ENCODE results near the gene KRTAP5-1.
"Not testable (repeated sequence)": the region's sequence is repeated elsewhere in the genome, so short reads cannot be mapped to it uniquely, and the experiment has no call there.

Gene KRTAP5-1

DNA sequence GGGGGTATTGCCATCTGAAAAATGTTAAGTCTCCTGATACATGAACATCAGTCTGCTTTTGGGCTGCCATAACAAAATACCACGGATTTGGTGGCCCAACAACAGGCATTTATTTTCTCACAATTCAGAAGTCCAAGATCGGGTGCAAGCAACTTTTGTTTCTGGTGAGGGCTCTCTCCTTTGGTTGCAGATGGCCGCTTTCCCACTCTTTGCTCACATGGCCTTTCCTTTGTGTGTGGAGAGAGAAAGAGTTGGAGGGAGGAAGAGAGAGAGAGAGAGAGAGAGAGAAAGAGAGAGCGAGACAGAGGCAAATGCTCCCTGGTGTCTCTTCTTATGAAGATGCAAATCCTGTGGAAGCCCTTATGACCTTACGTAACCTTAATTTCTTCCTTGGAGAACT is 15.5 kb upstream of the KRTAP5-1 start:
- DNase-seq = no peak

DNA sequence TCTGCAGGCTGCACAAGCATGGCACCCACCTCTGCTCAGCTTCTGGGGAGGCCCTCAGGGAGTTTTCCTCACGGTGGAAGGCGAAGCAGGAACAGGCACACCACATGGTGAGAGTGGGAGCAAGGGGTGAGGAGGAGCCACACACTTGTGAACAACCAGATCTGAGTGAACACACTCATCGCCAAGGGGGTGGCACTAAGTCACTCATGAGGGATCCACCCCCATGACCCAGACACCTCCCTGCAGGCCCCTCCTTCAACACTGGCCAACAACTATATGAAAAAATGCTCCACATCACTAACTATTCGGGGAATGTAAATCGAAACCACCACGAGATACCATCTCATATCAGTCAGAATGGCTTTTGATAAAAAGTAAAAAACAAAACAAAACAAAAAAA is 13.7 kb upstream of the KRTAP5-1 start:
- DNase-seq = no peak

DNA sequence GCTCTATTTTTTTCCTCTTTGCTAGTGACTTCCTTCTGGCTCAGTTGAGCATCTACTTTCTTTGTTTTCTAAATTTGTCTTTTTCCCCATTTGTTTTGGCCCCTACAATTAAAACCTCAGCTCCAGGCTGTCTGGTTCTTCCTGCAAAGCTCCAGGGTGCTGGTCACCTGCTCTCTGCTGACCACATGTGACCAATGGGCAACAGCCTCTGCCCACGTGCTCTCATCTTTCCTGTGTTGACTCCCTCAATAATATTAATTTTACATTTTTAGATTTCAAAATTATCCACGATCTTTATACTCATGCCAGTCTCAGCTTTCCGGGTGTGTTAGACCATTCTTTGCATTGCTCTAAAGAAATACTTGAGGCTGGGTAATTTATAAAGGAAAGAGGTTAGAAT is 13.3 kb upstream of the KRTAP5-1 start:
- not testable (repeated sequence) for DNase-seq

DNA sequence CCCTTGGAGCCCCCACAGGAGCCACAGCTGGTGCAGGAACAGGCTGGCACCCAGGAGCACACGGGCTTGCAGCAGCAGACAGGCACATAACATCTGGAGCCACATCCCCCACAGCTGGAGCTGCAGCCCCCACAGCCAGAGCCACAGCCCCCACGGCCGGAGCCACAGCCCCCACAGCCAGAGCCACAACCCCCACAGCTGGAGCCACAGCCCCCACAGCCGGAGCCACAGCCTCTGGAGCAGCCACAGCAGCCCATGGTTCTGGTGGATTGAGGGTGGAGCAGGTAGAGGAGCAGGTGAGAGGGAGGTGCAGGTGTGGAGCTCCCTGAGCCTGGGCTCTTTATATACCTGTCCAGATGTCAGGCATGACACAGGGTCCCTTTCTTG is 12.9 kb upstream of the KRTAP5-1 start, which contains the start of gene KRTAP5-2:
TSS of gene KRTAP5-2 (minus strand) at position 301 of the 387 bp plus-strand sequence. CDS start at position 257, 44 bp downstream.
- DNase-seq = no peak

DNA sequence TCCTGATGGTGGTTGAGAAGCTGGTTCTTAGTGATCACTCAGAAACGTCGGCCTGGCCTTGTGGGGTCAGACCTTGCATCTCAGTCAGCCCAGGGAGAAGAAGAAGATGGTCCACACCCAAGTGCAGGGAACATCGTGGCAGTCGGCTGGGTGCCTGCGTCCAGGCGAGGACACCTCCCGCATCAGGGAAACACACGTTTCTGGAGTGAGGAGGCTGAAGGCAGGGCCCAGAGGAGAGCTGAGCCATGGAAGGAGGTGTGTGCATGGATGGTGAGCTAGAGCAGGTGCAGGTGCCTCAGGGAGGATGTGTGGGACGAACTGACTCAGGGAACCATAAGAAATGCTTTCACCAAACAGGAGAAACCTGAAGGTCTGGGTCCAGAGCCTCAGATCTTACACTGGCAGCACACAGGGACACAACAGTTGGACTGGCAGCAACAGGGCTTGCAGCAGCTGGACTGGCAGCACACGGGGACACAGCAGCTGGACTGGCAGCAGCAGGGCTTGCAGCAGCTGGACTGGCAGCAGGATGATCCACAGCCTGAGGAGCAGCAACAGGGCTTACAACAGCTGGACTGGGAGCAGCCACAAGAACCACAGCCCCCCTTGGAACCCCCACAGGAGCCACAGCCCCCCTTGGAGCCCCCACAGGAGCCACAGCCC is 12.4 kb upstream of the KRTAP5-1 start:
- DNase-seq = no peak

DNA sequence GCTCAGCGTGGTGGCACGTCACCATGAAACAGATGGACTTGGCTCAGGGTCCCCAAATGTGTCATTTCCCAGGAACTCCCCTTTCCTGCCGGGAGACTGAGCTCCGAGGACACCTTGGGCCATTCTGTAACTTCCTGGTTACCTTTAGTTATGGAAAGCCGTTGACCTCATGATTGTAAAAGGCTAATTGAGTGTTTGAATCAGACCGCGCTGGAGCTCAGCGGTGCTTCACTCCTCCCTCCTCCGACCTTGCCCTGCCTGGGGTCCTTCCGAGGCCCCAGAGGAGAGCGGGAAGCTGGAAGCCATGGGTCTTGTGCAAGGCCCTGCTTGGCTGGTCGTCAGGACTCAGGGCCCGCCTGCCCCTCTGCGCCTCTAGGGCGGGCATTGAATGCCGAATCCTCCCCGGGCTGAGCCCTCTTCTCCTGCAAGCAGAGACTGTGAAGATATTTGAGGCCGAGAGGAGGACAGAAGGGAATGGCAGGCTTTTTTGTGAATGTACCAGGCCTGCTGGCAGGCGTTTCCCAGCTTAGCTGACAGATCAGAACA is 11.6 kb upstream of the KRTAP5-1 start:
- DNase-seq = not testable (repeated sequence)

DNA sequence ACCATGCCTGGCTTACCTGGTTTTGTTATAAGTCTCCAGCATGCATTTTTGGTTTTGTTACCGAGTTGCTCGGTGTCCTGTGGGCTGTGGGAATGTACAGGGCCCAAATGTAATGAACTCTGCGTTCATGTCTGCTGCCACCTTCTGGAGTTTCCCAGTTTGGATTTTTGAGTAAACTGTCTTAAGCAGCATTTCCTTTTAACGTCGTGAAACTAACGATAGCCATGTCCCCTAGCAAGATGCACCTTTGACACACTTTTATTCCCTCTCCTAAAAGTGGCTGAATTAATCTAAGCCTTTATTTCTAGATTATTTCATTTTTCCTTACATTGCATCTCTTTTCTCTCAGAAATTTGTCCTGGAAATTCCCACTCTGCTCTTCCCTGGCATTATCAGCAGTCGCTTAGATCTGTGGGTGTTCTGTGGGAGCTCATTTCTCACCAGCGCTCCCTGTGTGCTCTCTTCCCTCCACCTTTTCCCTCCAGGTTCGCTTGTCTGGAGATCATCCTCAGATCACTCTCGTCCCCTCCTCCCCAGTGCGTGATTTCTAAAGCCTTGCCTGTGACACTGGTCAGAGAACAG is 11.0 kb upstream of the KRTAP5-1 start:
- DNase-seq = not testable (repeated sequence)

DNA sequence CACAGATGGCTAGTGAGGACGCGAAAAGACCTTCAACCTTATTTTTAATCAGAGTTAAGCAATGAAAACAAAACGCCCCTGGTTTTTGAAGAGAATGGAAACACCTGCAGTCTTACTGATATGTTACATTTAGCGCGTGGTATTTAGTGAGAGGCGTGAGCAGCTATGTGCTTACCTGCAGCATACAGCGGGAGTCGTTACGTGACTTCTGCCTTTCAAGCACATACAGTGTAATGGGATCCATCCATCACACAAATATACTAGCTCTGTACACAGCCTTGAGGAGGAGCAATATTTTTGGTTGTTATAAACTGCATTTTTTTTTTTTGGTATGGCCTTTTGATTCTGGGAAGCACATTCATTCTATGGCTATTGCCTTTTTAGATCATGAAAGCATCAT is 7.5 kb upstream of the KRTAP5-1 start:
- DNase-seq = no peak

DNA sequence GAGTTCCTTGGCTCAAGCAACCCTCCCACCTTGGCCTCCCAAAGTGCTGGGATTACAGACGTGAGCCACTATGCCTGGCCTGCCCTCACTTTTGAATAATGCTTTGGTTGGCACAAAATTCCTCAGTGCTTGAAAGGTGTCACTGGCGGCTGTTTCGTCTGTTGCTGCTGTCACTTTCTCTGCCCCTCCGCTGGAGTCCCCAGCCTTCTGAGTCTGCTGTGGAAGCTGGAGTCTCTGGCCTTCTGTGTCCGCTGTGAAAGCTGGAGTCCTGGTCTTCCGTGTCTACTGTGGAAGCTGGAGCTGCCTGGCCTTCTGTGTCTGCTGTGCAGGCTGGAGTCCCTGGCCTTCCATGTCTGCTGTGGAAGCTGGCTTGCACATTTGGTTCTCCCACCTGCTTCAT is 4.9 kb upstream of the KRTAP5-1 start:
- no peak for DNase-seq

DNA sequence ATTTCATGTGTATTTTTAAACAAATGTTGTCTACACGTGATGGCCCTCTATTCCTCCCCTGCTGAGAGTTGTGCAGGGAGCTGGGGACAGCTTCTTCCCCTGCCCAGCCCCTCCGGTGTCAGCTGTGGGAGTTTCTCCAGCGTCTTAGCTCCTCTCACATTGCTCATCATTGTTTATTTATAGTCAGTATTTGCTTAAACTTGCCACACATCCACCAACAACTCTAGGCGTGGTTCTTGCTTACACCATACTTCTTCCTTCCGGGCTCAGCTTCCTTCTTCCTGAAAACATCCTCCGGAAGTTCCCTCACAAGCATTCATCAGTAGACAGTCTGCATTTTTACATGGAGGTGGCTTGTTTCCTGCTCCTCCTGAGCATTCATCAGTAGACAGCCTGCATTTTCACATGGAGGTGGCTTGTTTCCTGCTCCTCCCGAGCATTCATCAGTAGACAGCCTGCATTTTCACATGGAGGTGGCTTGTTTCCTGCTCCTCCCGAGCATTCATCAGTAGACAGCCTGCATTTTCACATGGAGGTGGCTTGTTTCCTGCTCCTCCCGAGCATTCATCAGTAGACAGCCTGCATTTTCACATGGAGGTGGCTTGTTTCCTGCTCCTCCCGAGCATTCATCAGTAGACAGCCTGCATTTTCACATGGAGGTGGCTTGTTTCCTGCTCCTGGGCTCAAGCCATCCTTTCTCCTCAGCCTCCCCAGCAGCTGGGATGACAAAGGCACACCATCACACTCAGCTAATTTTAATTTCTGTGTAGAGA is 4.3 kb upstream of the KRTAP5-1 start:
- not testable (repeated sequence) for DNase-seq

DNA sequence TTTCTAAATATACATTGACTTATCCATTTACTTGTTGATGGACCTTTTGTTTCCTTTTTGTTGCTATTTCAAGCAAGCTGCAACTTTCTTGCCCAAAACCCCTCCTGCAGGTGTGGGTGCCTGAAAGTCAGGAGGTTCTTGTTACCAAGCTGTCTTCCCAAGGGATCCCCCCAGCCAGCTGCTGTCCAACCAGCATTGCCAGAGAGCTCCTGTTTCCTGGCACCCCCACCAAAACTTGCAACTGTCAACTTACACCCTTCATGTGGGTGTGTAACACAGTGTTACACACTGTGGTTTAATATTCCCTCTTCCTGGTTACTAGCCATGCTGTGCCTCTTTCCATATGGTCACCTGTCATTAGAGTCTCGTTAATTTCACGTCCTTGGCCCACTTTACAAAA is 1.6 kb upstream of the KRTAP5-1 start:
- no peak for DNase-seq

DNA sequence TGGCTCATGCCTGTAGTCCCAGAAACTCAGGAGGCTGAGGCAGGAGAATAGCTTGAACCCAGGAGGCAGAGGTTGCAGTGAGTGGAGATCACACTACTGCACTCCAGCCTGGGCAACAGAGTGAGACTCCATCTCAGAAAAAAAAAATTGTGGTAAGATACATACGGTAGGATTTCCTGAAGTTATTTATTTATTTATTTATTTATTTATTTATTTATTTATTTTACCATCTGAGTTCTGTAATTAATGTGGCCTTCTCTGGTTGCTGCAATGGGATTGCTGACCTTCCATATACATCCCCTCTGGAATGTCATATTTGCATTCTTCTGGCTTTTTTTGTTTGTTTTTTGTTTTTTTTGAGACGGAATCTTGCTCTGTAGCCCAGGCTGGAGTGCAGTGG is 2.2 kb downstream of the KRTAP5-1 start:
- not testable (repeated sequence) for DNase-seq

DNA sequence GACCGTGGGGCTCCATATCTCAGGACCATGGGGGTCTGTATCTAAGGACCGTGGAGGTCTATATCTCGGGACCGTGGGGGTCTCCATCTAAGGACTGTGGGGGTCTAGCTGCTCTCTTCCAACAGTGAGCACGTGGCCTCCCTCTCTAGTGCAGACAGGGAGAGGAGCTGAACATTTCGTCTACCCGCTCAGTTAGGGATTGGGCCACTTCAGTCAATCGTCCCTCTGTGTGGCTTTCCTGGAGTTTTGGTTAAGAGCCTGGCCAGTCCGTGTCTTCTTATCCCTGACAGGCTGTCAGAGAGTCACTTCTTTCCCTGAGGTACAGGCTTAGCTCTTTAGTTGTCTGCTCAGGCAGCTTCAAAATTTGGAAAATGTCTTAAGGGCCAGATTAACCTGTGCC is 3.1 kb downstream of the KRTAP5-1 start:
- DNase-seq = no peak

DNA sequence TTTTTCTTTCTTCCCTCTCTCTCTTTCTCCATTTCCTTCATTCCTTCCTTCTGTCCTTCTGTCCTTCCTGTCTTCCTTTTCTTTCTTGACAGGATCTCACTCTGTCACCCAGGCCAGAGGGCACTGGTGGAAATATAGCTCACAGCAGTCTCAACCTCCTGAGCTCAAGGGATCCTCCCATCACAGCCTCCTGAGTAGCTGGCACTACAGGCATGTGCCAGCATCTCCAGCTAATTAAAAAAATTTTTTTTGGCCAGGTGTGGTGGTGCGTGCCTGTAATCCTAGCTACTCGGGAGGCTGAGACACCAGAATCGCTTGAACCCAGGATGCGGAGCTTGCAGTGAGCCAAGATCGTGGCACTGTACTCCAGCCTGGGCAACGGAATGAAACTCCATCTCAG is 8.3 kb downstream of the KRTAP5-1 start:
- no peak for DNase-seq

DNA sequence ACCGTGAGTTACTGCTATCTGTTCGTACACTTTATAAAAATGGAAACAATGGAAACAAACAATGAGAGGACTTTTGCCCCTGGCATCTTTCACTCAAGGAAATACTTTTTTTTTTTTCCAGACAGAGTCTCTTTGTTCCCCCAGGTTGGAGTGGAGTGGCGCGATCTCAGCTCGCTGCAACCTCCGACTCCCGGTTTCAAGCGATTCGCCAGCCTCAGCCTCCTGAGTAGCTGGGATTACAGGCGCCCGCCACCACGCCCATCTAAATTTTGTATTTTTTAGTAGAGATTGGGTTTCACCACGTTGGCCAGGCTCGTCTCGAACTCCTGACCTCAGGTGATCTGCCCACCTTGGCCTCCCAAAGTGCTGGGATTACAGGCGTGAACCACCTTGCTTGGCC is 9.3 kb downstream of the KRTAP5-1 start:
- DNase-seq = not testable (repeated sequence)

DNA sequence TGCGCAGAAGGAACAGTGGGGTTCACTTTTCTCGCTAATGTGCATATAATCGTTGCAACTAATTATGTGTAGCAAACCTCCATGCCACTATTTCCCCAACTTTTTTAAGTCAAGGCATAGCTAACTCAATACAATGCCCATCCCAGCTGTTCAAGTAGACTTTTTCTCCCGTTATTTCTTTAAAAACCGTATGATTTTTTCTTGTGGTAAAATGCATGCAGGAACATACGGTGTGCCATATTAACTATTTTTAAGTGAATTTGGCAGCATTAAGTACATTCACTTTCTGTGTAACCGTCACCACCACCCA is 10.2 kb downstream of the KRTAP5-1 start:
- no peak for DNase-seq

DNA sequence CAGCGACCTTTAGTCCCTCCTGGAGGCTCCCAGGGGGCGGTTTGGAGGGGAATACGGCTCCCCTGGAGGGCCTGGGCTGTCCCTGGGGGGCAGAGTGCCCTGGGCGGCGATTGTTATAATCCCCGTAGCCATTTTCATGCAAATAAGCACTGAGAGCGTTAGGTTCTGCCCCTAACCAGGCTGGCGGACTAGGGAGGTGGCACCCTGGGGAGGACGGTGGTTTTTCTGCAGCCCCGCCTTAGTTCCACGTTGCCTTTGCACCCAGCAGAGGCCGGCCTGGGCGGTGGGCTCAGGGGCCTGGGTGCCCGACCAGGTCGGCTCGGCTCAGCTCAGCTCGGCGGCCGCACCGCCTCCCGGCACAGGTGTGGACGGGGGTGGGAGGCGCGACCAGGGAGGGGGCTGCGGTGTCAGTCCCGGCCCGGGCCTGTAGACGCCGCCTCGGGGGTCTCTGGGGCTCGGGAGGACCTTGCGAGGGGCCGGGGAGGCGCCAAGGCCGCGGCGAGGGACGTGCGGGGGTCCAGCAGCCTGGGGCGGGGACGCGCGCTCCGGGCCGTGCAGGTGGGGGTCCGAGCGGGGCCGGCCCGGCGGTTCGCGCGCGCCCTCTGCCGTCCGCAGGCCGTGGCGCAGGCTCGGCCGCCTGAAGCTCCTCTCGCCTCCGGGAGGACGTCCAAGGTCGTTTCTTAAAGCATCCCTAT is 10.7 kb downstream of the KRTAP5-1 start:
- DNase-seq = peak; percentile 52

DNA sequence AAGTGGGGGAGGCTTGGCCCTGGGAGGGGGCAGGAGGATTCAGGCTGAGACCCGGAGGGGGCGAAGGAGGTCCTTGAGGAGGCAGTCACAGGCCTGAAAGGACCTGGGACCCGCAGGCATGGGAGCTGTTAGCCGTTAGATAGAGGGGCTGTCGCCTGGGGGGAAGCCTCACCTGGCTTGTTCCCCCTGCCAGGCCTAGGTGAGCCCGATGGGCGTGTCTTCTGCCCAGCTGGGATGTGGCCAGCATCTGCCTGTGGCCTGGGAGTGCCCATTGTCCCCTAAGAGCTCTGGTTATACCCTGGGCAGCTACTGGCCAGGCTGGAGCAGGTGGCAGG is 11.2 kb downstream of the KRTAP5-1 start:
- DNase-seq = no peak

DNA sequence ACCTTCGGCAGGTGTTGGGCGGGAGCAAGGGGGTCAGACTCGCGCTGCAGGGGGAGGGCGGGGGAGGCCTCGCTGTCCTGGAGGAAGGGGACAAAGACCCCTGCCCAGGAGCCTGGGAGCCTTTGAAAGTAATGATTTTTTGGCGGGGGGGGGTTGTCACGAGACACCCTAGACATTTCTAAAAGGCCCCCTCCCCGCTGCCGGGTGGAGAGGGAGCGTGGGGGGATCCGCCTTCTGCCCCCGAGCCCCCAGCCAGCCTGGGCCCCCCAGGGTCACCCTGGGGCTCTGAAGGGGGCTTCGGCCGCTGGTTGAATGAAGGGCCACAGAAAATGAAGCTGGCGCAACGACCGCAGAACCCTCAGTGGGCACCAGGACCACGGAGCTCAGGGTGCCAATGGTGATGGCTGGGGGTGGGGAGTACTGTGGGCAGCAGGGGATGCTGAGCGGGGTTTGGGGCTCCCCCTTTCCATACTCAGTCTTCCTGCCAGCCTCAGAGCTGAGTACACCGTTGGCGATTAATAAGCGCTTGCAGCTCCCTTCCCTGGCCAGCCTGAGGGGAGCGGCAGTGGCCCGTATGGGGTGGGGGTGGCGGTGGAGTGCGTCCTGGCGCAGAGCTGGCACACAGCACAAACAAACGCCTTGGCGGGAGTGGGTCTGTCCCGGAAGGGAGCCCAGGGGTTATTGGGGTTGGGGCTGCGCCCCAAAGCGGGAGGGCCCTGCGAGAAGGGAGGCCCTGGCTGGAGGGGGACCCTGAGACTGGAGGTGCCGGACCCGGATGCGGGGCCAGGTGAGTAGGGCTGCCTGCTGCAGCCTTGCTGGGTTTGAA is 11.8 kb downstream of the KRTAP5-1 start:
- DNase-seq = no peak

DNA sequence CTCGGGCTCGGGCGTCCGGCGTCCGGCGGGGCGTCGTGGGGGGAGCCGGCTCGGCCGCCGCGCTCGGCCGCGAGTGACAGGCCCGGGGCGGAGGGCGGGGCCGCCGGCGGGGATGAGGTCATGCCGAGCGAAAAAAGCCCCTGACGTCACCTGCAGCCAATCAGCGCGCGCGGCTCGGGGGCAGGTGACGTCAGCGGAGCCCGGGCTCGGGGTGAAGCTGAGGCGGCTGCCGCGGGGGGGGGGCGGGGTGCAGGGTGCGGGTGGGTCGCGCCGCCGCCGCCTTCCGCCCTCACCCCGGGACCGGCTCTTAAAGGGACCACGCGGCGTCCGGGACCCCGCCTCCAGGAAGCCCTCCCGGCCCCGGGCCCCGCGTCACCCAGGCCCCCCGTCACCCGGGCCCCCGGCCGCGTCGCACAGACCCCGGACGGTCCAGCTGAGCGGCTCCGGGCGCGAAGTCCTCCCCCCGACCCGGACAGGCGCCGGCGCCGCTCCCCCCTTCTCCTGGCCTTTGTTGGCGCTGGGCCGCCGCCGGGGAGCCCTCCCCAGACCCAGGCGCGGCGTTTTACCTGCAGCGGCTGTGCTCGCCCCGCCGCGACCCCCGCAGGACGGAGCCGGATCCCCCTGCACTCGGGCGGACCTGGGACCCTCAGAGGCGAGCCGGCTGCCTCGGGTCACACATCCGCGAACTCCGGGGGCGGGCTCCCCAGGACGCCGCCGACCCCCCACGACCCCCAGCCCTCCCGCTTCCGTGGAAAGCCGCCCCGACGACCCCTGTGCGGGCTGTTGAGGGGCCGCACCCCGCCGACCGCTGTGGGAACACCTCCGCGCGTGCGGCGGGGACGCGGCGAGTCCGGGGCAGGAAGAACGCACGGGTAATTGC is 12.6 kb downstream of the KRTAP5-1 start, which contains the start of gene DUSP8:
TSS of gene DUSP8 (minus strand) at position 75 of the 880 bp plus-strand sequence. CDS start 6,445 bp downstream, outside the sequence.
- DNase-seq = peak; percentile 95

DNA sequence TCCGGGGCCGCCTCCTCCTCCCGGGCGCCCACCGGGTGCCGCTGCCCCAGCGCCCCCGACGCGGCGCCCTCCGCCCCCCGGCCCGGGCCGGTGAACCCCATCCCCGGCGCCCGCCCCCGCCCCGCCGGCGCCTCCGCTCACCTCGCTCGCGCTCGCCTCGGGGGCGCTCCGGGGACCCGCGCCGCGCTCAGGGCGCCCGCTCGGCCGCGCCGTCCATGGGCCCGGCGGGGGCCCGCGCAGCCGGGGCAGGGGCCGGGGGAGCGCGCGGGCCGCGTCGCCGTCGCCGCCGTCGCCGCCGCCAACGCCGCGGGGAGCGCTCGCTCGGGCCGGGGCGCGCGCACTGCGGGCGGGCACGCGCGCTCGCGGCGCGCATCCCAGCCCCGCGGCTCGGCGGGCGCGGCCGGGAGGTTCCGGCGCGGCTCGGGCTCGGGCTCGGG is 13.3 kb downstream of the KRTAP5-1 start:
- no peak for DNase-seq

Measured in effector CD4-positive, alpha-beta T cell (primary cell).